Activated CD8-positive, alpha-beta T cell treated with anti-CD3 and anti-CD28 coated beads, Interleukin-2, amount 10 ng/mL, durations not matched to agents 7 days and 5 days (primary cell): ENCODE data around the gene ETAA1. TPM values are rescaled to one million over a fixed set of nuclear protein-coding genes. Genes with fewer than 3 reads are reported as not detected.

ENCODE experiments used
- ATAC-seq: fragments of 150-1000 bp; cut with Tn5 transposase; one replicate; pipeline ENCODE4 v1.10.0; 2021; ENCODE audit warnings: moderate library complexity
- CTCF ChIA-PET: fragments of 350-600 bp; sonication (Branson Sonifier 250); formaldehyde crosslinking; loops from one replicate; lab custom pipeline; 2021; ENCODE audit warnings: antibody characterized with exemption; lab: Charles Lee
- POLR2A ChIA-PET: fragments of 350-600 bp; sonication (Branson Sonifier 250); formaldehyde crosslinking; loops from one replicate; lab custom pipeline; 2021; ENCODE audit warnings: antibody characterized with exemption; lab: Charles Lee
- DNase-seq: peaks from one replicate; pipeline ENCODE4 v3.0.0-alpha.2; 2020
- H3K27ac Mint-ChIP-seq: one replicate; pipeline ENCODE4 v1.8.0; 2021; ENCODE audit warnings: mild to moderate bottlenecking, mixed read lengths
- H3K27me3 Mint-ChIP-seq: one replicate; pipeline ENCODE4 v1.8.0; 2021; ENCODE audit warnings: low read depth, mixed read lengths
- H3K36me3 Mint-ChIP-seq: one replicate; pipeline ENCODE4 v1.8.0; 2021; ENCODE audit warnings: low read depth, mixed read lengths
- H3K4me1 Mint-ChIP-seq: one replicate; pipeline ENCODE4 v1.8.0; 2021; ENCODE audit warnings: low read depth, mixed read lengths
- H3K4me3 Mint-ChIP-seq: one replicate; pipeline ENCODE4 v1.8.0; 2021; ENCODE audit warnings: mild to moderate bottlenecking, mixed read lengths
- H3K9me3 Mint-ChIP-seq: one replicate; pipeline ENCODE4 v1.8.0; 2022; ENCODE audit warnings: mixed read lengths; ENCODE audit not compliant: insufficient read depth
- total RNA-seq, 2 experiments: library from RNA; stranded (reverse); gene quantifications; one replicate each; pipeline ENCODE4 v1.2.3, GENCODE V29; 2021

Gene ETAA1
- total RNA-seq = 10 to 100 TPM in 1 of 2 experiments, 1 to 10 TPM in 1; 8.9 to 10.3 TPM

GRCh38 chr2:67397143-67397986, at the start of gene ETAA1:
Gene ETAA1 (plus strand): TSS chr2:67397333. CDS start chr2:67397449, 116 bp downstream.
- ATAC-seq = peak; percentile 100

GRCh38 chr2:67366832-67367412, 30.2 kb upstream of the ETAA1 start:
- no peak for ATAC-seq
- no peak overlapping the region for H3K27ac Mint-ChIP-seq
- no peaks in the 10 kb centered on the region for H3K4me1 Mint-ChIP-seq
- ChIA-PET CTCF (no interaction called here), POLR2A (no interaction called here)
- H3K9me3 Mint-ChIP-seq = no peaks in the 10 kb centered on the region
- H3K4me3 Mint-ChIP-seq = no peak overlapping the region
- H3K36me3 Mint-ChIP-seq = no peaks in the 10 kb centered on the region
- DNase-seq = no peak
- peaks cover 5% of the 10 kb centered on the region for H3K27me3 Mint-ChIP-seq

More at GRCh38 chr2:67397143-67397986, at the start of gene ETAA1:
- Mint-ChIP-seq H3K27ac (peak within 1 kb of the TSS; percentile 99), H3K4me3 (peak within 1 kb of the TSS; percentile 99), H3K9me3 (no peaks in the 10 kb centered on the region), H3K27me3 (no peaks in the 10 kb centered on the region), H3K36me3 (peaks cover 15% of the 10 kb centered on the region), H3K4me1 (peaks cover 19% of the 10 kb centered on the region)
- POLR2A ChIA-PET = no interaction called here
- CTCF ChIA-PET = no interaction called here
- DNase-seq = peak; percentile 94

- Mint-ChIP-seq H3K27me3 (no peaks in the 10 kb centered on the region), H3K4me3 (no peak overlapping the region), H3K9me3 (peaks cover 10% of the 10 kb centered on the region), H3K36me3 (no peaks in the 10 kb centered on the region), H3K27ac (no peak overlapping the region), H3K4me1 (no peaks in the 10 kb centered on the region)
- CTCF ChIA-PET = no interaction called here
- no peak for DNase-seq
- no peak for ATAC-seq
- POLR2A ChIA-PET = no interaction called here
Observed at GRCh38 chr2:67374481-67374880, 22.7 kb upstream of the ETAA1 start.

GRCh38 chr2:67374949-67375348, 22.2 kb upstream of the ETAA1 start:
- ChIA-PET POLR2A (no interaction called here), CTCF (no interaction called here)
- H3K27me3 Mint-ChIP-seq = no peaks in the 10 kb centered on the region
- peaks cover 10% of the 10 kb centered on the region for H3K9me3 Mint-ChIP-seq
- DNase-seq (no peak), ATAC-seq (no peak)
- no peaks in the 10 kb centered on the region for H3K36me3 Mint-ChIP-seq
- H3K4me3 Mint-ChIP-seq = no peak overlapping the region
- no peak overlapping the region for H3K27ac Mint-ChIP-seq
- no peaks in the 10 kb centered on the region for H3K4me1 Mint-ChIP-seq

DNA sequence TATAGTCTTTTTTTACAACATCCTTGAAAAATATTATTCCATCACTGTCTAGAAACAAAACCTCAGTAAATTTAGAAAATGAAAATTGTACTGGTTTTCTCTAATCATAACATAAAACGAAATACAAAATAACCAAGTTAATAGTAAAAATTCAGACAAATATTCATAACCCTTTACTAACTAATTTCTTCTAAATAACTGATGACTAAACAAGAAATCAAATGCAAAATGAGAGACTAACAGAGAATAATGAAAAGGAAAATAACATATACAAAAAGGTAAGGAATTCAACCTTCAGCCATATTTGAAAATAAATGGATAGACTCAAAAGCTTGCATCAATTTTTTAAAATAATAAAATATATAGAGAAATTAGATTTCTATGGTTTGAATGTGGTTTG, 18.6 kb upstream of the ETAA1 start:
- H3K4me3 Mint-ChIP-seq = no peak overlapping the region
- no peaks in the 10 kb centered on the region for H3K4me1 Mint-ChIP-seq
- CTCF ChIA-PET = no interaction called here
- ATAC-seq (no peak), DNase-seq (no peak)
- POLR2A ChIA-PET = no interaction called here
- no peaks in the 10 kb centered on the region for H3K36me3 Mint-ChIP-seq
- no peak overlapping the region for H3K27ac Mint-ChIP-seq
- peaks cover 6% of the 10 kb centered on the region for H3K9me3 Mint-ChIP-seq
- H3K27me3 Mint-ChIP-seq = no peaks in the 10 kb centered on the region

GRCh38 chr2:67379048-67379447, 18.1 kb upstream of the ETAA1 start:
- no peak for ATAC-seq
- DNase-seq = no peak
- Mint-ChIP-seq H3K9me3 (peaks cover 1% of the 10 kb centered on the region), H3K4me3 (no peak overlapping the region), H3K27me3 (no peaks in the 10 kb centered on the region), H3K4me1 (no peaks in the 10 kb centered on the region), H3K36me3 (no peaks in the 10 kb centered on the region), H3K27ac (no peak overlapping the region)
- POLR2A ChIA-PET = no interaction called here
- CTCF ChIA-PET = no interaction called here

DNA sequence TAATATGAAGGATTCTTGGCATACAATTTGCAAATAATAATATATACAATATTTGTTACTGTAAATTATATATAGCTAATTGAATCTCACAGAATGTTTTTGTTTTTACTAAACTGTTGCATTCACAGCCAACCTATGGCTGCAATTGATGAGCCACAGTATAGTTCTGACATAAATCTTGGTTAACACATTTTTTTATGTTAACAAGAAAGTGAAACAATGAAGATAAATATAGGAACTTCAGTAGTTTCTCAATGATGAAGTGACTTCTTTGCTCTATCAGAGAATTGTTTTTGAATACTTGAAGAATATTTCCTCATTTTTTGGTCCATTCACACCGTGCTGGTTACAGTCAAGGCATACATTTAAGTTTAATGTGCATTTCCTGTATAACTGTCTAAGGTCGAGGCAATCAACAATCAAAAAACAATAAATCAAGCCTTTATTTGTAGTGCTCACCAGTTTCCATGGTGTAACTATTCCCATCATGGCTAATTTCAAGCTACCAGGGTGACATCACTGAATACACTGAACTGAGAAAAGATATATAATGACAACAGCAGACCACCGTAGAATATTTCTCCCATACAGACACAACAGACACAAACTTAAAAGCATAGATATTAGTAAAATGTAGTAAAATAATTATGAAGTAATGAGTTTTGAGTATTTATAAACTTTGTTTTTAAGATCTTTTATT, 12.9 kb upstream of the ETAA1 start:
- Mint-ChIP-seq H3K27me3 (no peaks in the 10 kb centered on the region), H3K27ac (no peak overlapping the region), H3K4me1 (no peaks in the 10 kb centered on the region), H3K36me3 (no peaks in the 10 kb centered on the region), H3K9me3 (no peaks in the 10 kb centered on the region), H3K4me3 (no peak overlapping the region)
- POLR2A ChIA-PET = no interaction called here
- CTCF ChIA-PET = no interaction called here
- no peak for DNase-seq
- no peak for ATAC-seq

DNA sequence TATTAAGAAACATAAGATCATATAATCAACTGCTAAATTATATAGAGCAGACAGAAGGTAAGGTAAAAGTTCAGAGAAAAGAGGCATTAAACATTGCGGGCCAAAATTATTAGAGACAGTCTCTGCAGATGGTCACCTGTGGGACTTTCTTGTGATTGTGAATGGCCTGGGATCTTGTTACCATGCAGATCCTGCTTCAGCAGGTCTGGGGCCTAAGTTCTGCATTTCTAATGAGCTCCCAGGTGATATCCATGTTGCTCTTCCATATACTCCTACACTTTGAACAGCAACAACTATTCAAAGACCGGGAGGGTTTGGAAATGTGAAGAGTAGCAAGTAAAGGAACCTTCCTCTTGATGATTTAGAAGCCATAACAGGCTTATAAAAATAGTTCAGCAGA, 8.5 kb upstream of the ETAA1 start:
- POLR2A ChIA-PET = no interaction called here

DNA sequence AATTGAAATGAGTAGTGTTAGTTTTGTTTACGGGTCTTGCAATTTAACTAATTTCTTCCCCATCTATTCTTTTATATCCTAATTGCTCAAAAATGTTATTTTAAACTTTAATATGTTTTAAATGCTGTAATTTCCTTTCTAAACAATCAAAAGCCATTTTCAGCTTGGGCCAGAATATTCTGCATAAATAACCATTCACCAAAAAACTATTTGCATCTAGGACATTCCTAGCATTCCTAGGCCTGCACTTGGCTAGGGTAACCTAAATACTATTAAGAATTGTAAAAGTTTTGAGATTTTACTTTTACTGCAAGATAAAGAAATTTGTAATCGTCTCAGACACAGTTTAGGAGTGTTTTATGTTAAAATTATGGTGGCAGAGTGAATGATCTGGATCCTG, 7.8 kb upstream of the ETAA1 start:
- CTCF ChIA-PET = no interaction called here
- H3K27ac Mint-ChIP-seq = no peak overlapping the region
- no peak for ATAC-seq

More for the DNA sequence above, 8.5 kb upstream of the ETAA1 start:
- no peaks in the 10 kb centered on the region for H3K27me3 Mint-ChIP-seq
- no peak overlapping the region for H3K27ac Mint-ChIP-seq
- H3K4me1 Mint-ChIP-seq = no peaks in the 10 kb centered on the region
- no peak for ATAC-seq
- H3K9me3 Mint-ChIP-seq = no peaks in the 10 kb centered on the region
- CTCF ChIA-PET = no interaction called here
- H3K36me3 Mint-ChIP-seq = no peaks in the 10 kb centered on the region
- DNase-seq = no peak
- no peak overlapping the region for H3K4me3 Mint-ChIP-seq

GRCh38 chr2:67389788-67390187, 7.3 kb upstream of the ETAA1 start:
- CTCF ChIA-PET = no interaction called here
- Mint-ChIP-seq H3K36me3 (no peaks in the 10 kb centered on the region), H3K4me3 (no peak overlapping the region), H3K9me3 (no peaks in the 10 kb centered on the region), H3K4me1 (no peaks in the 10 kb centered on the region), H3K27ac (no peak overlapping the region), H3K27me3 (no peaks in the 10 kb centered on the region)
- POLR2A ChIA-PET = no interaction called here
- ATAC-seq (no peak), DNase-seq (no peak)

More for the DNA sequence above, 7.8 kb upstream of the ETAA1 start:
- POLR2A ChIA-PET = no interaction called here
- no peak for DNase-seq
- no peaks in the 10 kb centered on the region for H3K27me3 Mint-ChIP-seq
- no peak overlapping the region for H3K4me3 Mint-ChIP-seq
- H3K36me3 Mint-ChIP-seq = no peaks in the 10 kb centered on the region
- no peaks in the 10 kb centered on the region for H3K9me3 Mint-ChIP-seq
- H3K4me1 Mint-ChIP-seq = no peaks in the 10 kb centered on the region

GRCh38 chr2:67393237-67393636, 3.9 kb upstream of the ETAA1 start:
- DNase-seq (no peak), ATAC-seq (no peak)
- ChIA-PET POLR2A (no interaction called here), CTCF (no interaction called here)
- peaks cover 6% of the 10 kb centered on the region for H3K36me3 Mint-ChIP-seq
- H3K4me1 Mint-ChIP-seq = peaks cover 7% of the 10 kb centered on the region
- no peaks in the 10 kb centered on the region for H3K9me3 Mint-ChIP-seq
- no peak overlapping the region for H3K4me3 Mint-ChIP-seq
- H3K27ac Mint-ChIP-seq = no peak overlapping the region
- H3K27me3 Mint-ChIP-seq = no peaks in the 10 kb centered on the region

DNA sequence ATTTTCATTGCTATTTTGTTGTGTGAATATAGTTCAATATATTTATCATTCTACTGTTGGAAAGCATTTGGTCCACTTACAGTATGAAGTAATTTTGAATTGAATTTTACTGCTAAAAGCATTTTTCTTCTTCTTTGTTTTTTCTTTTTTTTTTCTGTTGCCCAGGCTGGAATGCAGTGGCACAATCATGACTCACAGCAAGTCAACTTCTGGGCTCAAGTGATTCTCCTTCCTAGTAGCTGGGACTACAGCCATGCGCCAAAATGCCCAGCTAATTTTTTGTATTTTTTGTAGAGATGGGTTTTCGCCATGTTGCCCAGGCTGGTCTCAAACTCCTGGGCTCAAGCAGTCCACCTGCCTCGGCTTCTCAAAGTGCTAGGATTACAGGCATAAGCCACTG, 2.4 kb upstream of the ETAA1 start:
- DNase-seq = no peak
- no peak overlapping the region for H3K4me3 Mint-ChIP-seq
- no peak overlapping the region for H3K27ac Mint-ChIP-seq
- ChIA-PET CTCF (no interaction called here), POLR2A (no interaction called here)
- no peaks in the 10 kb centered on the region for H3K9me3 Mint-ChIP-seq
- peaks cover 7% of the 10 kb centered on the region for H3K36me3 Mint-ChIP-seq
- no peak for ATAC-seq
- peaks cover 11% of the 10 kb centered on the region for H3K4me1 Mint-ChIP-seq
- no peaks in the 10 kb centered on the region for H3K27me3 Mint-ChIP-seq
